Esophagus muscularis mucosa (tissue), 4 donors: ENCODE results near the gene OR51B2. TPM values are rescaled to one million over a fixed set of nuclear protein-coding genes. Genes with fewer than 3 reads are reported as not detected.
"Not testable (repeated sequence)": the region's sequence is repeated elsewhere in the genome, so short reads cannot be mapped to it uniquely, and the experiment has no call there.

ENCODE experiments used
- DNase-seq: peaks from one replicate; pipeline ENCODE4 v3.0.0-alpha.2; 2017; ENCODE audit errors: extremely low spot score
- H3K27ac ChIP-seq, 4 donors: fragments of 200-600 bp; sonication (generic); replicated peaks in 1 of 4; 1 replicate in 3 of 4; 2 replicates in 1 of 4; pipeline ENCODE4 v1.5.1; 2016 to 2019; ENCODE audit warnings: mild to moderate bottlenecking in 1 of 4
- H3K27me3 ChIP-seq, 4 donors: fragments of 200-600 bp; sonication (generic); one replicate each; pipeline versions ENCODE4 v1.5.1 to v1.6.0; 2016 to 2019
- H3K36me3 ChIP-seq, 4 donors: fragments of 200-600 bp; sonication (generic); one replicate each; pipeline ENCODE4 v1.5.1; 2016 to 2019
- H3K4me1 ChIP-seq, 4 donors: fragments of 200-600 bp; sonication (generic); one replicate each; pipeline ENCODE4 v1.5.1; 2016 to 2019
- H3K4me3 ChIP-seq, 4 donors: fragments of 200-600 bp; sonication (generic); 1 replicate in 2 of 4; 2 replicates in 2 of 4; pipeline ENCODE4 v1.5.1; 2016 to 2019; ENCODE audit warnings: mild to moderate bottlenecking in 4 of 4, moderate library complexity in 1 of 4
- H3K9me3 ChIP-seq, 4 donors: fragments of 200-600 bp; sonication (generic); 1 replicate in 3 of 4; 2 replicates in 1 of 4; pipeline ENCODE4 v1.5.1; 2016 to 2019
- CTCF ChIP-seq, 3 experiments: fragments of 200-600 bp in 2 of 3; fragments of 450-650 bp in 1 of 3; sonication (generic) in 2 of 3; IDR thresholded peaks; one replicate each; pipeline ENCODE4 v1.5.1; 2017 to 2019; ENCODE audit warnings: antibody characterized with exemption in 3 of 3, mild to moderate bottlenecking in 2 of 3, moderate library complexity in 1 of 3
- EP300 ChIP-seq: sonication (generic); formaldehyde crosslinking; IDR thresholded peaks from one replicate; pipeline ENCODE4 v1.6.1; 2017; ENCODE audit warnings: antibody characterized with exemption
- POLR2A ChIP-seq: fragments of 450-650 bp; IDR thresholded peaks from one replicate; pipeline ENCODE4 v1.6.1; 2017; ENCODE audit warnings: antibody characterized with exemption, moderate library complexity, mild to moderate bottlenecking, low read depth
- POLR2AphosphoS5 ChIP-seq, 2 donors: sonication (generic); formaldehyde crosslinking; IDR thresholded peaks; one replicate each; pipeline ENCODE4 v1.6.1; 2017; ENCODE audit warnings: antibody characterized with exemption in 2 of 2
- WGBS: methylation state at CpG from one replicate; pipeline ENCODE4 v1.1.5; 2018; 5-methylcytosine and 5-hydroxymethylcytosine counted together
- intact Hi-C: fragments of 100-400 bp; cut with DNase I; formaldehyde crosslinking; loops from one replicate; pipeline ENCODE4 v1.15.1; 2023
- total RNA-seq, 4 donors: library from RNA; depleted of rRNA; stranded (reverse); fragments of >200 nt; gene quantifications; one replicate each; pipeline versions ENCODE4 v1.1.0 to v1.2.1, GENCODE V29; 2016

The OR51B2 gene
- total RNA-seq, 4 donors from 2014 or later: not detected

GRCh38 chr11:5364214-5364613, 40.1 kb upstream of the OR51B2 start:
- Histone ChIP-seq H3K4me3 (no peak overlapping the region), H3K9me3 (no peaks in the 10 kb centered on the region), H3K27ac (no peak overlapping the region), H3K4me1 (no peaks in the 10 kb centered on the region), H3K27me3 (no peaks in the 10 kb centered on the region), H3K36me3 (no peaks in the 10 kb centered on the region)
- DNase-seq: no peak
- TF ChIP-seq POLR2A: no peak
- no peak for TF ChIP-seq CTCF (IDR thresholded peaks at IDR 0.05)
- TF ChIP-seq POLR2AphosphoS5 (IDR thresholded peaks at IDR 0.05): no peak
- no peak for TF ChIP-seq EP300
- WGBS: 34% methylated on average over 2 of the region's 2 CpGs
- intact Hi-C loops: no loop called here

- 85% methylated on average over 1 of the region's 1 CpG for WGBS
These were observed 39.6 kb upstream of the OR51B2 start for GRCh38 chr11:5363679-5364078.

GRCh38 chr11:5362017-5362625, 38.0 kb upstream of the OR51B2 start:
- TF ChIP-seq CTCF (IDR thresholded peaks at IDR 0.05) (no peak), POLR2A (no peak)
- 77% methylated on average over 3 of the region's 3 CpGs for WGBS
- no peak for DNase-seq
- Histone ChIP-seq H3K27ac (no peak overlapping the region), H3K4me1 (no peaks in the 10 kb centered on the region), H3K4me3 (no peak overlapping the region), H3K9me3 (no peaks in the 10 kb centered on the region), H3K27me3 (no peaks in the 10 kb centered on the region), H3K36me3 (no peaks in the 10 kb centered on the region)
- intact Hi-C loops: no loop called here

More at GRCh38 chr11:5363679-5364078, 39.6 kb upstream of the OR51B2 start:
- Histone ChIP-seq H3K36me3 (no peaks in the 10 kb centered on the region), H3K4me3 (no peak overlapping the region), H3K27me3 (no peaks in the 10 kb centered on the region), H3K27ac (no peak overlapping the region), H3K4me1 (no peaks in the 10 kb centered on the region), H3K9me3 (no peaks in the 10 kb centered on the region)
- TF ChIP-seq CTCF (IDR thresholded peaks at IDR 0.05): no peak
- no peak for TF ChIP-seq EP300
- no peak for TF ChIP-seq POLR2AphosphoS5 (IDR thresholded peaks at IDR 0.05)
- TF ChIP-seq POLR2A: no peak
- intact Hi-C loops: no loop called here
- DNase-seq: no peak

- H3K4me1 ChIP-seq: not testable (repeated sequence)
These were observed 31.9 kb upstream of the OR51B2 start for GRCh38 chr11:5356031-5356430.

GRCh38 chr11:5351208-5351607, 27.1 kb upstream of the OR51B2 start, which contains the start of gene OR51B6:
OR51B6 (plus strand) TSS chr11:5351508; CDS start chr11:5351508, 0 bp downstream.
- TF ChIP-seq POLR2A (no peak), POLR2AphosphoS5 (IDR thresholded peaks at IDR 0.05) (no peak), CTCF (IDR thresholded peaks at IDR 0.05) (no peak), EP300 (no peak)
- 68% methylated on average over 1 of the region's 1 CpG for WGBS

More at GRCh38 chr11:5356031-5356430, 31.9 kb upstream of the OR51B2 start:
- intact Hi-C loops, H3K4me3 ChIP-seq, H3K36me3 ChIP-seq, H3K9me3 ChIP-seq, H3K27me3 ChIP-seq, DNase-seq, H3K27ac ChIP-seq: not testable (repeated sequence)
- 82% methylated on average over 5 of the region's 5 CpGs for WGBS

More at GRCh38 chr11:5351208-5351607, 27.1 kb upstream of the OR51B2 start, which contains the start of gene OR51B6:
- no peak within 1 kb of the TSS for H3K4me3 ChIP-seq
- DNase-seq: no peak
- H3K4me1 ChIP-seq: no peaks in the 10 kb centered on the region
- H3K36me3 ChIP-seq: no peaks in the 10 kb centered on the region
- intact Hi-C loops: no loop called here
- no peaks in the 10 kb centered on the region for H3K27me3 ChIP-seq
- H3K9me3 ChIP-seq: no peaks in the 10 kb centered on the region
- no peak within 1 kb of the TSS for H3K27ac ChIP-seq
